ENCODE results near the gene TPM1.

- TF ChIP-seq CTCF (IDR thresholded peaks at IDR 0.05) (no peak), POLR2A (IDR thresholded peaks at IDR 0.05; ENCODE audit: low read depth) (no peak), EP300 (IDR thresholded peaks at IDR 0.05) (no peak), POLR2AphosphoS5 (IDR thresholded peaks at IDR 0.05) (no peak)
Measured at GRCh38 chr15:63104727-63105126, 62.2 kb downstream of the TPM1 start.
